Skeletal muscle tissue (tissue), 5 donors: Measurements from ENCODE around the gene LCN6. TPM values are rescaled to one million over a fixed set of nuclear protein-coding genes. Genes with fewer than 3 reads are reported as not detected.

Experiments used
- H3K27ac ChIP-seq: one replicate; pipeline ENCODE4 v1.7.0; 2013; ENCODE audit warnings: mild to moderate bottlenecking, low read depth, low read length, inconsistent platforms
- H3K27me3 ChIP-seq, 3 donors: one replicate each; pipeline ENCODE4 v1.7.0; 2013; ENCODE audit warnings: low read length in 3 of 3; ENCODE audit not compliant: control insufficient read depth in 3 of 3, insufficient read depth in 3 of 3
- H3K36me3 ChIP-seq, 3 donors: one replicate each; pipeline ENCODE4 v1.7.0; 2013; ENCODE audit warnings: low read length in 3 of 3; ENCODE audit not compliant: control insufficient read depth in 3 of 3, insufficient read depth in 3 of 3
- H3K4me1 ChIP-seq, 3 donors: one replicate each; pipeline ENCODE4 v1.7.0; 2013; ENCODE audit warnings: low read length in 3 of 3, mild to moderate bottlenecking in 3 of 3; ENCODE audit not compliant: control insufficient read depth in 3 of 3, insufficient read depth in 3 of 3
- H3K4me3 ChIP-seq, 3 donors: one replicate each; pipeline ENCODE4 v1.7.0; 2013; ENCODE audit warnings: low read length in 3 of 3
- H3K9ac ChIP-seq, 3 donors: one replicate each; pipeline ENCODE4 v1.7.0; 2013; ENCODE audit warnings: low read length in 3 of 3, mild to moderate bottlenecking in 3 of 3, moderate library complexity in 2 of 3, low read depth in 1 of 3
- H3K9me3 ChIP-seq, 3 donors: one replicate each; pipeline ENCODE4 v1.7.0; 2013; ENCODE audit warnings: low read length in 3 of 3; ENCODE audit not compliant: control insufficient read depth in 3 of 3
- small RNA-seq: library from RNA; depleted of rRNA; stranded (forward); fragments of <200 nt; gene quantifications from one replicate; pipeline ENCODE3, GENCODE V24; 2014
- total RNA-seq: library from RNA; depleted of rRNA; stranded (reverse); fragments of >200 nt; gene quantifications from one replicate; pipeline ENCODE4 v1.2.3, GENCODE V29; 2014
- donor health status: Osteomylitis.

LCN6 gene
- total RNA-seq, 1 donor from 2014 or later = not detected

DNA sequence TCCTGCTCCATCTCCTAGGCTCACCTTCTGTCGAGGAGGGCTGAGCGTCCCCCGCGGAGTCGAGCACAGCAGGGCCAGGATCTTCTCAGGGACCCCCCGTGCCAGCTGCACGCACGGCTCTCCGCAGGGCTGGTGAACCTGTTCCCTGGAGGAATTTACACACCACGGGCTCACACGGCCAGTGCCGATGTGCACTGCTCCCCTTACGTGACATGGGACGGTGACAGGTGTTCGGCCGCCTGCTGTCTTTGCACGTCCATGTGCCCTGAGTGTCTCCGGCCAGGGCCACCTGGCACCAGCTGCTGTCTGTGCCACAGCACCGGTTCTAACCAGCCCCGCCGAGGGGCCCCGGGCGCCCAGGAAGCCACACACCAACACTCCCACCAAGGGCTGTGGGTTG lies 52.4 kb downstream of the LCN6 start:
- Histone ChIP-seq H3K4me1 (peaks cover 9 to 35% (median 17%) of the 10 kb centered on the region in 3 donors), H3K27ac (no peak overlapping the region), H3K4me3 (no peak overlapping the region), H3K27me3 (peaks cover 16 to 26% (median 26%) of the 10 kb centered on the region in 3 donors), H3K36me3 (no peaks in the 10 kb centered on the region), H3K9me3 (no peaks in the 10 kb centered on the region), H3K9ac (no peak overlapping the region)

GRCh38 chr9:136695435-136695895 lies 52.9 kb downstream of the LCN6 start:
- H3K4me1 ChIP-seq = peaks cover 13 to 40% (median 22%) of the 10 kb centered on the region in 3 donors
- H3K27me3 ChIP-seq = peaks cover 11 to 24% (median 22%) of the 10 kb centered on the region in 3 donors
- H3K36me3 ChIP-seq = no peaks in the 10 kb centered on the region
- H3K9me3 ChIP-seq = no peaks in the 10 kb centered on the region
- no peak overlapping the region for H3K4me3 ChIP-seq
- H3K27ac ChIP-seq = no peak overlapping the region
- no peak overlapping the region for H3K9ac ChIP-seq

GRCh38 chr9:136694872-136695247 lies 53.5 kb downstream of the LCN6 start:
- no peak overlapping the region for H3K27ac ChIP-seq
- H3K27me3 ChIP-seq = peaks cover 6 to 20% (median 18%) of the 10 kb centered on the region in 3 donors
- no peaks in the 10 kb centered on the region for H3K9me3 ChIP-seq
- H3K4me1 ChIP-seq = peaks cover 19 to 46% (median 28%) of the 10 kb centered on the region in 3 donors
- no peaks in the 10 kb centered on the region for H3K36me3 ChIP-seq
- H3K9ac ChIP-seq = no peak overlapping the region
- H3K4me3 ChIP-seq = no peak overlapping the region

DNA sequence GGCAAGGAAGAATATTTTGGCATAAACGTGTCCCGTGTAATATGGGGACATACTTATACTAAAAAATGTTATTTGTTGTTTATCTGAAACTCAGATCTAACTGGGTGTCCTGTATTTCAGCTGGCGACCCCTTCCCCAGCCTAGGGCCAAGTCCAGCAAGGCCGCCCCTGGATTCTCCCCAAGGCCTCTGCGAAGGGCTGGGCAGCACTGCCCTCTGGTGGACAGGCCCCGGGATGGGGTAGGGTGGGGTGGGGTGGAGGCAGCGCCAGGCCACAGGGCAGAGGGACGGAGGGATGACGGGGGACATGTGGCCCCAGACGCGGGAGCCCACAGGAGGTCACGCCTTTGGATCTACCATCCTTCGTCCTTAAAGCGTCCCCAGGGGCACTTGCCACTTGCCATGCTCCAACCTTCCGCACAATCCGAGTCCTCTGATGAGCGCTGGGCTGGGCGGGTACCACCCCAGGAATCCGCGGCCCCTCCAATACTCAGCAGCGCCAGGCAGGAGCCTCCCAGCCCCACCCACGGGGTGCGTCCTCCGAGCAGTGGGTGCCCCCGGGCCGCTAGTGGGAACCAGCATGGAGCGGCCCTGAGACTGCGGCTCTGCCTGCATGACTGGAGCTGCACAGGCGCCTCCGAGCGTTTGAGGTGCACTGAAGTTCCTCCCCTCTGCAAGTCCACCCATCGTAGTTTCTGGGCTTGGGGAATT lies 54.0 kb downstream of the LCN6 start:
- Histone ChIP-seq H3K9ac (no peak overlapping the region), H3K36me3 (no peaks in the 10 kb centered on the region), H3K9me3 (no peaks in the 10 kb centered on the region), H3K4me1 (peaks cover 20 to 47% (median 32%) of the 10 kb centered on the region in 3 donors), H3K27ac (no peak overlapping the region), H3K27me3 (peaks cover 6 to 20% (median 18%) of the 10 kb centered on the region in 3 donors), H3K4me3 (no peak overlapping the region)

Small RNA genes lying within 50 kb of the gene (small RNA-seq; reads per million reads assigned to genes)
- gene ATP6V1G1P3 (not detected), gene MIR6722 (not detected)

Other genes starting within 250 kb of the LCN6 start
- 69.4 TPM for gene NOTCH1, start 202.5 kb downstream of the LCN6 start, total RNA-seq
- gene EGFL7, start 85.6 kb downstream of the LCN6 start, total RNA-seq = 51.7 TPM
- 27.1 TPM for gene AGPAT2, start 61.1 kb downstream of the LCN6 start, total RNA-seq
- gene DIPK1B, start 36.0 kb downstream of the LCN6 start, total RNA-seq = 11.0 TPM
- gene LCN10, start 5.6 kb downstream of the LCN6 start, total RNA-seq = 2.1 TPM
- not detected for gene LCN8, start 9.7 kb upstream of the LCN6 start, total RNA-seq
- gene LCN15, start 16.0 kb upstream of the LCN6 start, total RNA-seq = not detected
- gene TMEM141, start 42.8 kb upstream of the LCN6 start, total RNA-seq = 28.7 TPM
- 1.0 TPM for gene CCDC183, start 47.8 kb upstream of the LCN6 start, total RNA-seq
- gene RABL6, start 59.4 kb upstream of the LCN6 start, total RNA-seq = 34.4 TPM
- gene AJM1, start 94.0 kb upstream of the LCN6 start, total RNA-seq = 0.52 TPM
- 109 TPM for gene PHPT1, start 100.9 kb upstream of the LCN6 start, total RNA-seq
- gene MAMDC4, start 103.8 kb upstream of the LCN6 start, total RNA-seq = 0.52 TPM
- 196 TPM for gene EDF1, start 117.8 kb upstream of the LCN6 start, total RNA-seq
- gene TRAF2, start 138.0 kb upstream of the LCN6 start, total RNA-seq = 4.7 TPM
- gene FBXW5, start 196.2 kb upstream of the LCN6 start, total RNA-seq = 45.4 TPM
- not detected for gene C8G, start 196.7 kb upstream of the LCN6 start, total RNA-seq
- not detected for gene LCN12, start 203.7 kb upstream of the LCN6 start, total RNA-seq
- gene PTGDS, start 229.0 kb upstream of the LCN6 start, total RNA-seq = 4.2 TPM
- gene LCNL1, start 234.5 kb upstream of the LCN6 start, total RNA-seq = under 0.01 TPM
- gene PAXX, start 243.9 kb upstream of the LCN6 start, total RNA-seq = 2.1 TPM
- gene CLIC3, start 248.0 kb upstream of the LCN6 start, total RNA-seq = not detected